ENCODE data around the gene KMT2D.

DNA sequence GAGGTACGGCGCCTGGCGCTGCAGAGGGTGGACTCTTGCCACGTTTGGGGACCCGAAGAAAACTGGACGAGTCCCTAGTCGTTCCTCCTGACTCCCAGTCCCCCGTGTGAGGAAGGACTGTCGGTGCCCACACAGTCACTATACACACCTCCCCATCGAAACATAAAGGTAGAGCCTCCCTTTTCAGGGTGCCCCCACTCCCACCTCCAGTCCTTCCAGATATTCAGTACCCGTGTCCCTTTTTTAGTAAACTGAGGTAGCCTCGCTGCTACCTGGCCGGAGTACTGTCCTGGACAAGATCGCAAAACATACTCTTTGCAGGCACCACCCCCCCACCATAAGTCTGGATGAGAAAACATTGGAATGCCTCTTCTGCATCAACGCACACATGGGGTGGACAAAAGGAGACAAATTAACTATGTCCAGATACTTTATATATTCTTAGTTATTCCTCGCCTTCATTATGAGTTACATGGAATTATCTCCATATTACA, 610 bp upstream of the KMT2D start:
- no peak for TF ChIP-seq TAF1 (IDR thresholded peaks at IDR 0.05; ENCODE audit: borderline replicate concordance, low read depth, low read length)
- no peak for TF ChIP-seq POLR2AphosphoS5 (IDR thresholded peaks at IDR 0.05; ENCODE audit: low read depth, low read length)

Measured in GM12892 (cell line).